GM12878 (cell line): ENCODE results near the gene DLG1. TPM values are rescaled to one million over a fixed set of nuclear protein-coding genes. Genes with fewer than 3 reads are reported as not detected.

ENCODE experiments used
- ATAC-seq: fragments of 200-7000 bp; cut with Tn5 transposase; 3 replicates; pipeline ENCODE4 v1.9.1; 2020; ENCODE audit warnings: mild to moderate bottlenecking, moderate library complexity
- BruUV-seq: library from RNA; stranded (reverse); fragments of 400-500 nt; replicated peaks from 2 replicates; lab custom pipeline; 2021; lab: Mats Ljungman, UMichigan
- CTCF ChIA-PET: fragments of 300-600 bp; sonication (Branson Sonifier 250); formaldehyde crosslinking; extraction: SDS; loops from one replicate; lab custom pipeline; 2021; ENCODE audit warnings: inconsistent platforms; lab: Yijun Ruan, JAX
- POLR2A ChIA-PET: fragments of 350-600 bp; formaldehyde crosslinking; extraction: SDS; loops from one replicate; lab custom pipeline; 2021; ENCODE audit warnings: inconsistent platforms; lab: Charles Lee
- RAD21 ChIA-PET: fragments of 300-600 bp; sonication (Branson Sonifier 250); formaldehyde crosslinking; loops from one replicate; lab custom pipeline; 2023; ENCODE audit warnings: antibody characterized with exemption; ENCODE audit not compliant: unreplicated experiment; lab: Charles Lee
- SMC1A ChIA-PET: fragments of 300-600 bp; sonication (Branson Sonifier 250); formaldehyde crosslinking; loops from one replicate; lab custom pipeline; 2023; ENCODE audit not compliant: unreplicated experiment, uncharacterized antibody; lab: Charles Lee
- DNase-seq: peaks from one replicate; pipeline ENCODE4 v3.0.0-alpha.2; 2011; ENCODE audit warnings: low read depth, low spot score
- FAIRE-seq: peaks from 3 replicates; lab custom pipeline; 2011; peaks lifted over from hg19 to GRCh38; lab: Jason Lieb, UNC
- H2AFZ ChIP-seq: 2 replicates; pipeline ENCODE4 v1.6.0; 2011; ENCODE audit warnings: low read depth, low read length, control low read depth; ENCODE audit not compliant: control insufficient read depth
- H3K27ac ChIP-seq: 2 replicates; pipeline ENCODE4 v1.5.1; 2011; ENCODE audit warnings: control low read depth; ENCODE audit not compliant: control insufficient read depth, insufficient read depth
- H3K27me3 ChIP-seq, 2 experiments: replicated peaks in 1 of 2; 2 replicates each; pipeline versions ENCODE4 v1.6.0 to v1.6.1; 2011; ENCODE audit warnings: low read length in 1 of 2; ENCODE audit not compliant: control insufficient read depth in 2 of 2, insufficient read depth in 2 of 2
- H3K36me3 ChIP-seq, 2 experiments: 2 replicates each; pipeline ENCODE4 v1.5.1; 2011; ENCODE audit warnings: low read length in 1 of 2; ENCODE audit not compliant: control insufficient read depth in 2 of 2, insufficient read depth in 2 of 2
- H3K4me1 ChIP-seq: 2 replicates; pipeline ENCODE4 v1.6.1; 2011; ENCODE audit warnings: mild to moderate bottlenecking, low read length, moderate library complexity, mixed read lengths; ENCODE audit not compliant: control insufficient read depth, insufficient read depth
- H3K4me2 ChIP-seq: 2 replicates; pipeline ENCODE4 v1.6.0; 2011; ENCODE audit warnings: control low read depth; ENCODE audit not compliant: control insufficient read depth, insufficient read depth
- H3K4me3 ChIP-seq: fragments of 200-600 bp; sonication (generic); 2 replicates; pipeline ENCODE4 v1.5.1; 2016
- H3K79me2 ChIP-seq: 2 replicates; pipeline ENCODE4 v1.6.0; 2011; ENCODE audit warnings: low read length; ENCODE audit not compliant: control insufficient read depth, insufficient read depth
- H3K9ac ChIP-seq: 2 replicates; pipeline ENCODE4 v1.8.0; 2011; ENCODE audit warnings: low read length, control low read depth, mixed read lengths; ENCODE audit not compliant: control insufficient read depth, insufficient read depth
- H3K9me3 ChIP-seq: replicated peaks from 3 replicates; pipeline ENCODE4 v1.5.1; 2011; ENCODE audit warnings: mild to moderate bottlenecking, low read length; ENCODE audit not compliant: control insufficient read depth, insufficient read depth
- H4K20me1 ChIP-seq: 2 replicates; pipeline ENCODE4 v1.6.0; 2011; ENCODE audit not compliant: control insufficient read depth, insufficient read depth
- GABPA ChIP-seq: IDR thresholded peaks from 2 replicates; pipeline ENCODE4 v1.6.1; 2014; ENCODE audit warnings: antibody characterized with exemption, low read depth, mild to moderate bottlenecking, inconsistent platforms
- IRF4 ChIP-seq: IDR thresholded peaks from 2 replicates; pipeline ENCODE4 v1.6.1; 2011; ENCODE audit warnings: low read depth, low read length
- NR2C2 ChIP-seq: IDR thresholded peaks from 2 replicates; pipeline ENCODE4 v1.6.1; 2011; ENCODE audit warnings: borderline replicate concordance, low read depth; ENCODE audit not compliant: control insufficient read depth, insufficient read length
- RFX5 ChIP-seq: IDR thresholded peaks from 2 replicates; pipeline ENCODE4 v1.6.1; 2011; ENCODE audit warnings: low read depth, low read length, improper control_type of control experiment
- SRF ChIP-seq, 2 experiments: IDR thresholded peaks; 2 replicates each; pipeline ENCODE4 v1.6.1; 2011; ENCODE audit warnings: low read depth in 2 of 2, low read length in 2 of 2, mild to moderate bottlenecking in 1 of 2, moderate library complexity in 1 of 2
- TCF3 ChIP-seq: IDR thresholded peaks from 2 replicates; pipeline ENCODE4 v1.6.1; 2012; ENCODE audit warnings: low read depth, mild to moderate bottlenecking, low read length, borderline replicate concordance; ENCODE audit not compliant: insufficient read depth
- ZBTB11 ChIP-seq: fragments of 450-650 bp; formaldehyde crosslinking; IDR thresholded peaks from 2 replicates; pipeline ENCODE4 v1.5.0; 2022; ENCODE audit warnings: mild to moderate bottlenecking, missing genetic modification characterization
- WGBS: methylation state at CpG from one replicate; pipeline ENCODE4 v1.1.6; 2016; ENCODE audit warnings: low lambda C conversion rate; ENCODE audit not compliant: insufficient replicate concordance, insufficient coverage; ENCODE audit errors: missing lambda C conversion rate; 5-methylcytosine and 5-hydroxymethylcytosine counted together
- in situ Hi-C: fragments of 300-500 bp; cut with MboI; formaldehyde crosslinking; loops from 9 replicates; pipeline ENCODE4 v1.14.3; 2018; ENCODE audit warnings: mixed read lengths
- intact Hi-C: fragments of 100-400 bp; cut with micrococcal nuclease; formaldehyde crosslinking; loops from one replicate; pipeline ENCODE4 v1.14.2; 2022; ENCODE audit not compliant: unreplicated experiment
- polyA plus RNA-seq, 11 experiments: library from polyadenylated mRNA; depleted of rRNA in 4 of 11; unstranded in 6 of 11; stranded (reverse) in 5 of 11; fragments of >200 nt; fragmentation: Nextera tagmentation in 4 of 11; fragmentation: Illumina TruSeq in 1 of 11; extraction: Ambion mirVana in 4 of 11; extraction: Trizol in 1 of 11; gene quantifications; 1 replicate in 1 of 11; 2 replicates in 10 of 11; pipeline versions ENCODE4 v1.2.1 to v1.2.3, GENCODE V29; 2011 to 2016; ENCODE audit warnings: inconsistent platforms in 2 of 11, missing spikeins in 2 of 11, low read depth in 1 of 11
- total RNA-seq, 4 experiments: library from RNA; depleted of rRNA in 3 of 4; stranded (reverse); fragments of >200 nt in 3 of 4; fragmentation: Illumina TruSeq in 1 of 4; extraction: Trizol in 1 of 4; gene quantifications; 2 replicates each; pipeline versions ENCODE4 v1.2.1 to v1.2.3, GENCODE V29; 2013 to 2021

The DLG1 gene
- total and polyA plus RNA-seq, 10 of the 15 experiments (the other 5 are each of a cell fraction or from before 2014, with no cell fraction given) = 9.2 to 63.1 (median 40.1) TPM

GRCh38 chr3:197144188-197144587 lies 154.2 kb downstream of the DLG1 start:
- ATAC-seq (peak; percentile 57), FAIRE-seq (no peak), DNase-seq (peak; percentile 5)
- no peaks in the 10 kb centered on the region; the same call in 1 of the 2 replicates for H3K79me2 ChIP-seq
- in situ Hi-C loops (no loop called here), intact Hi-C loops (no loop called here)
- ChIA-PET RAD21 (no interaction called here), POLR2A (interaction anchor here (1.3 kb wide), 1 partner anchor 121 kb away, joined by 3 read pairs; no protein-coding TSS in a partner anchor), SMC1A (interaction anchor here (0.8 to 2.1 kb wide), 4 partner anchors 9 to 40 kb away, joined by 3 to 8 read pairs (median 3); no protein-coding TSS in a partner anchor), CTCF (interaction anchor here (1.2 to 1.6 kb wide), 2 partner anchors 43 to 113 kb away, joined by 5 to 6 read pairs; no protein-coding TSS in a partner anchor)
- H3K9me3 ChIP-seq = no peaks in the 10 kb centered on the region; the same call in 2 of the 3 replicates
- H3K4me3 ChIP-seq = no peak overlapping the region
- H3K27ac ChIP-seq = no peak overlapping the region
- no TSS peak for BruUV-seq
- no peak overlapping the region for H3K9ac ChIP-seq
- no peaks in the 10 kb centered on the region for H4K20me1 ChIP-seq
- no peak for TF ChIP-seq NR2C2
- no peak for TF ChIP-seq RFX5
- no peak for TF ChIP-seq GABPA
- no peaks in the 10 kb centered on the region for H3K4me1 ChIP-seq
- H3K27me3 ChIP-seq = no peaks in the 10 kb centered on the region
- 0% methylated on average over 1 of the region's 1 CpG for WGBS
- no peak overlapping the region for H2AFZ ChIP-seq
- H3K4me2 ChIP-seq = no peak overlapping the region
- no peaks in the 10 kb centered on the region; a peak in 2 of 4 replicates for H3K36me3 ChIP-seq

GRCh38 chr3:197139586-197139985 lies 158.8 kb downstream of the DLG1 start:
- H3K9me3 ChIP-seq = peaks cover 16% of the 10 kb centered on the region
- H3K79me2 ChIP-seq = no peaks in the 10 kb centered on the region
- no TSS peak for BruUV-seq
- H2AFZ ChIP-seq = no peak overlapping the region
- intact Hi-C loops (no loop called here), in situ Hi-C loops (no loop called here)
- H4K20me1 ChIP-seq = no peaks in the 10 kb centered on the region
- ChIA-PET POLR2A (no interaction called here), RAD21 (no interaction called here), CTCF (no interaction called here), SMC1A (interaction anchor here (1.6 kb wide), 1 partner anchor 10 kb away, joined by 4 read pairs; no protein-coding TSS in a partner anchor)
- H3K9ac ChIP-seq = no peak overlapping the region
- ATAC-seq (no peak), DNase-seq (no peak), FAIRE-seq (no peak)
- no peak overlapping the region for H3K4me3 ChIP-seq
- peaks cover 6 to 23% of the 10 kb centered on the region in 2 experiments for H3K36me3 ChIP-seq
- no peak overlapping the region for H3K4me2 ChIP-seq
- WGBS = 92% methylated on average over 1 of the region's 1 CpG
- no peak overlapping the region for H3K27ac ChIP-seq
- no peaks in the 10 kb centered on the region for H3K4me1 ChIP-seq
- H3K27me3 ChIP-seq = no peaks in the 10 kb centered on the region
- TF ChIP-seq TCF3 = no peak
- TF ChIP-seq IRF4 = no peak
- no peak for TF ChIP-seq SRF (IDR thresholded peaks at IDR 0.05; ENCODE audit: low read depth in 2 of 2, low read length in 2 of 2)
- no peak for TF ChIP-seq ZBTB11 (CRISPR knock-in tag)
- TF ChIP-seq, all 136 proteins: peak for 0
